Raji (cell line): ENCODE measurements around the gene HSD3B2.

Experiments
- POLR2A ChIP-seq: IDR thresholded peaks from 2 replicates; pipeline ENCODE4 v1.6.1; 2011; ENCODE audit warnings: low read depth, low read length, control low read depth; ENCODE audit not compliant: insufficient read depth

HSD3B2 gene

GRCh38 chr1:119470377-119470776 is 55.4 kb downstream of the HSD3B2 start:
- no peak for TF ChIP-seq POLR2A

GRCh38 chr1:119470958-119471357 is 56.0 kb downstream of the HSD3B2 start:
- no peak for TF ChIP-seq POLR2A

- no peak for TF ChIP-seq POLR2A
Observed at GRCh38 chr1:119471566-119471965, 56.6 kb downstream of the HSD3B2 start.

GRCh38 chr1:119472080-119472818 is 57.3 kb downstream of the HSD3B2 start:
- TF ChIP-seq POLR2A = no peak
